HTERT RPE-1 (cell line): ENCODE data around the gene SSTR5.

Experiments used
- in situ Hi-C: fragments of 300-500 bp; cut with MboI; formaldehyde crosslinking; loops from 4 replicates; pipeline ENCODE4 v1.14.3; 2020; ENCODE audit warnings: low sequenced_read_pairs

The SSTR5 gene

GRCh38 chr16:1039762-1040161, 32.8 kb upstream of the SSTR5 start:
- in situ Hi-C loops, result no loop called here

GRCh38 chr16:1040346-1040745, 32.2 kb upstream of the SSTR5 start:
- in situ Hi-C loops, result no loop called here

GRCh38 chr16:1042049-1042744, 30.4 kb upstream of the SSTR5 start:
- in situ Hi-C loops, result no loop called here

GRCh38 chr16:1042866-1043265, 29.7 kb upstream of the SSTR5 start:
- in situ Hi-C loops, result no loop called here

GRCh38 chr16:1043881-1044451, 28.6 kb upstream of the SSTR5 start:
- in situ Hi-C loops, result no loop called here

DNA sequence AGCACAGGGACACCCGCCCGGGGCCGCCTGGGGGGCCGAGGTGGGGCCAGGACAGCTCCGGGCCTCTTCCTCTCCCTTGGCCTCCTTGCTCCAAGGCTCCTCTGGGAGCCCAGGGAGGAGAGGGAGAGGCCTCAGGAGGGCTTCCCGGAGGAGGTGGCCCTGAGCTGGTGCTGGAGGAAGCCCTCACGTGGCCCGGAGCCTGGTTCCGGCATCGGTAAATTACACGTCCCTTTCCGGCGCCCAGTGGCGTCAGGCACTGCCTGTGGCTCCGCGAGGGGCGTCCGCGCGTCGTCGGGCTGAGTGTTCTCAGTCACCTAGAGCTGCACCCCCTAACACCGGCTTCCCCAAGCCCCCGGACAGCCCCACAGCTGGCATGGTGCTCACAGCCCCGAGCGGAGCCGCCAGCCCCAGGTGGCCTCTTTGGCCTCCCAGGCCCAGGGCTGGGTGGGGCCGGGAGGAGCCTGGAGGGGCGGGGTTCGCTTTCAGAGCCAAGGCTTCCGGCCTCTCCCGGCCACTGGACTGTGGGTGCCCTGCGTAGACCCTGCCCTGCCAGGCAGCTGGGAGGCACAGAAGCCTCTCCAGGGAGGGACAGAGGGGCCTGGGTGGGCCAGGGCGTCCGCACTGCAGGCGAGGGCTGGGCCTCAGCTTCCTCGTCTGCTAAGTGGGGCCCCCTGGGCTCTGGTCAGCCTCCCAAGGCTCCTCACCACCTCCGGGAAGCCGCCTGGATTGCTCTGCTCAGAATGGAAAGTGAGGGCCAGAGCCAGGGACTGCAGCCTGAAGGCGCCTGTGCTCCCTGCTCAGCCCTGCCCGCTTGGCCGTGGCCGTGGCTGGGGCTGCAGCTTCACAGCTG, 27.9 kb upstream of the SSTR5 start:
- in situ Hi-C loops, result no loop called here

DNA sequence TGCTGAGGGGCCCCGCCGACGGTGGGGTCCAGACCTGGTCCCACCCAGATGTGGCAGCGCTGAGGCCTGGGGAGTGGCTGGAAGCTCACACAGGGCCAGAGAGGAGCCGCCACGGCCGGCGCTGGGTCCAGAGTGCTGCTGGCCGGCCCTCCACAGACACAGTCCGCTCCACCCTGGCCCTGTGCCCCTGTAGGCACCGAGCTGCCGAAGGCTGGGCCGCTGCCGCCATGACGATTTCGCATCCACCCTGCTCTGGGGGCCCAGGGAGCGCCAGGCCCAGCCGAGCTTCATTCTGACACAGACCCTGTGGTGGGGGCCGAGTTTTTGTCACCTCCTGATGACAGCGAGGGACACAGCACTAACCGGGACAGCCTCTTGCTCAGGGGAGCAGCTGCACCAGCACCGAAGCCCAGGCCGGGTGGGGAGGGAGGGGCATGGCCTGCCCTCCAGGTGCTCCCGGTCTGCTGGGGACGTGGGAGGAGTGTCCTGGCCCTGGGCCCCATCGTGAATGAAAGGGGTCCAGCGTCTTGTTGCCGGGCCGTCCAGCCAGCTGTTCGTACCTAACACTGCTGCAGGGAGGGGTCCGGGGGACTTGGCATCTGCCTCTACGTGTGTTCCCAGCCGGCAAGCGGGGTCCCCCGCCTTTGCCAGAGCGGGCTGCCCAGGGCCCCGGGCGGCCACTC, 27.1 kb upstream of the SSTR5 start:
- in situ Hi-C loops, result no loop called here

- in situ Hi-C loops, result no loop called here
Observed at GRCh38 chr16:1045993-1046911, 26.3 kb upstream of the SSTR5 start.

DNA sequence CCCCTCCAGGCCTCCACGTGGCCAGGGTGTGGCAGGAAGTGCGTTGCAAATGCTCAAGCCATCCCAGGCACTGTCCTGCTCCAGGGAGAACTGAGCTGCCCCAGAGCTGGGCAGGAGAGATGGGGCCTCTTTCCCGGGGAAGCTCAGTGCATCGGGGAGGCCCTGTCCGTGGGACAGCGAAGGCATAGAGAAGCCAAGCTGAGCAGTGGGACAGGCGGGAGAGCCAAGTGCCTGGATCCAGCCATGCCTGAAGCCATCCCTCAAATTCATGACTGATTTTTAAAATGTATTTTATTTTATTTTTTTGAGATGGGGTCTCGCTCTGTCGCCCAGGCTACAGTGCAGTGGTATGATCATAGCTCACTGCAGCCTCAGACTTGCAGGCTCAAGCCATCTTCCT, 25.4 kb upstream of the SSTR5 start:
- in situ Hi-C loops, result no loop called here

GRCh38 chr16:1047801-1048200, 24.7 kb upstream of the SSTR5 start:
- in situ Hi-C loops, result no loop called here

- in situ Hi-C loops, result no loop called here
Observed at GRCh38 chr16:1048442-1049112, 24.0 kb upstream of the SSTR5 start.

GRCh38 chr16:1049113-1049975, 23.2 kb upstream of the SSTR5 start:
- in situ Hi-C loops, result no loop called here

- in situ Hi-C loops, result no loop called here
Observed at GRCh38 chr16:1049976-1050247, 22.6 kb upstream of the SSTR5 start.

DNA sequence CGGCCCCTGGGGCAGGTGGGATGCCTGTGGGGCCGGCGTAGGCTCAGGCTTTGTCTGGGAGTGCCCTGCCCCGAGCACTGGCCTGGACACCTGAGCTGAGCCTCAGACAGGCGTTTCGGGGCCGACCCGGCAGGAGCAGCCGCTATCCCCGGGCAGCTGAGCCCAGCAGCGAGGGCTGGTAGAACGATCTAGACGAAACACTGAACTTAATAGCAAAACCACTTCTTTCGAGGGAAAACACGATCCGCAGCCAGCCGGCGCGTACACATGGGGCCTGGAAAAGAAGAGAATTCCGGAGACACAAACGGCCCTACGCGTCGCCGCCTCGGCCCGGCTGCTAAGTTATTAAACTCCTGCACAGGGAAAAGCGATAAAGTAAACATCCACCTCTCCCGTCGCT, 22.0 kb upstream of the SSTR5 start:
- in situ Hi-C loops, result no loop called here

GRCh38 chr16:1050921-1051320, 21.6 kb upstream of the SSTR5 start:
- in situ Hi-C loops, result no loop called here

DNA sequence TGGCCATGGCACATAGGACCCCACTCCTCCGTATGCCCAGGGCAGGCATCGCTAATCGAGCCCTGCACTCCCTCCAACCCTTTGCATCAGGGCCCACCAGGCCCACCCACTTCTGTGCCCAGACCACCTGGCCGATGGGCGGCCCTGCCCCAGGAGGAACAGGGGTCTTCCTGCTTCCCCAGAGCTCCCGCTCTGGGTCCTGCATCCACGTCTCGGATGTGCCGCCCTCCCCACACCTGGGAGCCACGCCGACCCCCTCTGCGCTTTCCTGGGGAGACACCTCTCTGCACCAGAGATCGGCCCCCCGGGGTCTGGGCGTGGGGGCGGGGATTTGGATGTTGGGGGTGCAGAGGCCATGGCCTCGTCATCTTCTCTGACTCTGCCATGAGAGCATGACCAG, 21.1 kb upstream of the SSTR5 start:
- in situ Hi-C loops, result no loop called here

DNA sequence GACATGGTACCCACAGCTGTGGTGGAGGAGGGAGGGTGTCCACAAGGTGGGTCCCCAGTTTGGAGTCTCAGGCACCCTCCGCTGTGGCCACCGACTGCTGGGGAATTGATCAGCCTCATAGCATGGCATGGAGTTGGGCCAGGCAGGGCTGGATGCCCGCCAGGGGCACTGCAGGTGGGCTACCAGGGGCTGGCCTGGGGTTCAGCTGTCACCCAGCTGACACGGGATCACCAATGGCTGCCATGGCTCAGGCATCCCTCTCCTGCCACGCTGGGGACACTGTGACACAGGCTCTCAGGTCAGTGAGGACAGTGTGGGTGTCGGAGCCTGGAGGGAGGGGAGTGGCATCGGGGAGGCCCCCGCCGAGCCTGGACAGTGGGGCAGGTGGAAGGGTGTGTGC, 19.8 kb upstream of the SSTR5 start:
- in situ Hi-C loops, result no loop called here

GRCh38 chr16:1053121-1053521, 19.4 kb upstream of the SSTR5 start:
- in situ Hi-C loops, result no loop called here

GRCh38 chr16:1053700-1054368, 18.7 kb upstream of the SSTR5 start:
- in situ Hi-C loops, result no loop called here
